Smooth muscle cell (in vitro differentiated cells): Measurements from ENCODE around the gene DTYMK. TPM values are rescaled to one million over a fixed set of nuclear protein-coding genes. Genes with fewer than 3 reads are reported as not detected.

ENCODE experiments used
- DNase-seq: peaks from one replicate; lab custom pipeline; 2025; ENCODE audit not compliant: unreplicated experiment; lab: John Stamatoyannopoulos, UW
- H2AFZ ChIP-seq: fragments of 200-600 bp; sonication (generic); 2 replicates; pipeline ENCODE4 v1.6.0; 2016; ENCODE audit warnings: antibody characterized with exemption, low read depth, mild to moderate bottlenecking
- H3F3A ChIP-seq: fragments of 200-600 bp; sonication (generic); 2 replicates; pipeline ENCODE4 v1.6.0; 2017; ENCODE audit warnings: antibody characterized with exemption, low read depth
- H3K27ac ChIP-seq: fragments of 200-600 bp; sonication (generic); 2 replicates; pipeline ENCODE4 v1.5.1; 2016; ENCODE audit warnings: low read depth, mild to moderate bottlenecking
- H3K27me3 ChIP-seq: fragments of 200-600 bp; sonication (generic); 2 replicates; pipeline ENCODE4 v1.6.1; 2016; ENCODE audit warnings: low read depth, mild to moderate bottlenecking
- H3K36me3 ChIP-seq: fragments of 200-600 bp; sonication (generic); 2 replicates; pipeline ENCODE4 v1.5.1; 2016; ENCODE audit warnings: low read depth
- H3K4me1 ChIP-seq: fragments of 200-600 bp; sonication (generic); 2 replicates; pipeline ENCODE4 v1.5.1; 2016; ENCODE audit warnings: low read depth
- H3K4me2 ChIP-seq: fragments of 200-600 bp; sonication (generic); 2 replicates; pipeline ENCODE4 v1.6.0; 2016; ENCODE audit warnings: mild to moderate bottlenecking
- H3K4me3 ChIP-seq: fragments of 200-600 bp; sonication (generic); 2 replicates; pipeline ENCODE4 v1.5.1; 2016; ENCODE audit warnings: mild to moderate bottlenecking
- H3K79me2 ChIP-seq: fragments of 200-600 bp; sonication (generic); 2 replicates; pipeline ENCODE4 v1.6.0; 2016; ENCODE audit warnings: low read depth, mild to moderate bottlenecking
- H3K9ac ChIP-seq: fragments of 200-600 bp; sonication (generic); 2 replicates; pipeline ENCODE4 v1.6.0; 2016; ENCODE audit warnings: low read depth
- H3K9me3 ChIP-seq: fragments of 200-600 bp; sonication (generic); replicated peaks from 2 replicates; pipeline ENCODE4 v1.5.1; 2016; ENCODE audit warnings: low read depth
- H4K20me1 ChIP-seq: fragments of 200-600 bp; sonication (generic); 2 replicates; pipeline ENCODE4 v1.6.0; 2016; ENCODE audit warnings: low read depth
- WGBS: methylation state at CpG from one replicate; pipeline ENCODE4 v1.1.7; 2016; ENCODE audit warnings: low lambda C conversion rate; 5-methylcytosine and 5-hydroxymethylcytosine counted together
- polyA plus RNA-seq: library from polyadenylated mRNA; unstranded; fragments of >200 nt; fragmentation: Nextera tagmentation; extraction: Ambion mirVana; gene quantifications from 2 replicates; pipeline ENCODE4 v1.2.1, GENCODE V29; 2016
- total RNA-seq: library from RNA; depleted of rRNA; stranded (reverse); fragments of >200 nt; gene quantifications from 2 replicates; pipeline ENCODE4 v1.2.3, GENCODE V29; 2014
- TF ChIP-seq, protein P1 (sequence below): fragments of 200-600 bp; sonication (generic); IDR thresholded peaks from 2 replicates; pipeline ENCODE4 v1.5.1; 2017; ENCODE audit warnings: borderline replicate concordance, mild to moderate bottlenecking, antibody characterized with exemption; ENCODE audit not compliant: insufficient read depth, poor library complexity, severe bottlenecking

Gene DTYMK
- total and polyA plus RNA-seq, 2 experiments from 2014 or later, result 22.2 to 65.8 TPM

DNA sequence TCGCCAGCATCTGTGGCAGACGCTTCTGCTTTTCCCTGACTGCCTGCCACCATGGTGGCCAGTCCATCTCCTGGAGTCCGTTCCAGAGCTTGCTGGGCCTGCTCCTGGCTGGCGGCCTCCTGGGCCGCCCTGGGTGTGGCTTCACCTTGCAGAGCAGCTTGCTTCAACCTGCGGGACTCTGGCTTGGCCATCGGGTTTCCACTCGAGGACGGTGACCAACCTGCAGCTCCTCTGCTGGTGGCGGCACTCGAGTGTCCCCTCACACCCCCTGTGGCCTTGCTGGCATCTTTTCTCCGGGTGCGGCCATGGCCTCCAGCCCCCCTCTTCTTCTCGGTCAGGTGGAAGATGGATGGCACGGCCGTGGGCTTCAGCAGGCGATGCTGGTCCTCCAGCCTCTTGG is 53.1 kb downstream of the DTYMK start:
- H3K4me2 ChIP-seq, result no peak overlapping the region
- H3K36me3 ChIP-seq, result no peaks in the 10 kb centered on the region
- no peak overlapping the region for H3K9ac ChIP-seq
- H2AFZ ChIP-seq, result no peak overlapping the region
- TF ChIP-seq, protein P1, sequence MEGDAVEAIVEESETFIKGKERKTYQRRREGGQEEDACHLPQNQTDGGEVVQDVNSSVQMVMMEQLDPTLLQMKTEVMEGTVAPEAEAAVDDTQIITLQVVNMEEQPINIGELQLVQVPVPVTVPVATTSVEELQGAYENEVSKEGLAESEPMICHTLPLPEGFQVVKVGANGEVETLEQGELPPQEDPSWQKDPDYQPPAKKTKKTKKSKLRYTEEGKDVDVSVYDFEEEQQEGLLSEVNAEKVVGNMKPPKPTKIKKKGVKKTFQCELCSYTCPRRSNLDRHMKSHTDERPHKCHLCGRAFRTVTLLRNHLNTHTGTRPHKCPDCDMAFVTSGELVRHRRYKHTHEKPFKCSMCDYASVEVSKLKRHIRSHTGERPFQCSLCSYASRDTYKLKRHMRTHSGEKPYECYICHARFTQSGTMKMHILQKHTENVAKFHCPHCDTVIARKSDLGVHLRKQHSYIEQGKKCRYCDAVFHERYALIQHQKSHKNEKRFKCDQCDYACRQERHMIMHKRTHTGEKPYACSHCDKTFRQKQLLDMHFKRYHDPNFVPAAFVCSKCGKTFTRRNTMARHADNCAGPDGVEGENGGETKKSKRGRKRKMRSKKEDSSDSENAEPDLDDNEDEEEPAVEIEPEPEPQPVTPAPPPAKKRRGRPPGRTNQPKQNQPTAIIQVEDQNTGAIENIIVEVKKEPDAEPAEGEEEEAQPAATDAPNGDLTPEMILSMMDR, result no peak
- H3K4me3 ChIP-seq, result no peak overlapping the region
- no peaks in the 10 kb centered on the region for H3K9me3 ChIP-seq
- H3F3A ChIP-seq, result peaks cover 4% of the 10 kb centered on the region
- peaks cover 11% of the 10 kb centered on the region for H3K4me1 ChIP-seq
- no peak overlapping the region for H3K27ac ChIP-seq
- H4K20me1 ChIP-seq, result peaks cover 65% of the 10 kb centered on the region
- peaks cover 84% of the 10 kb centered on the region for H3K79me2 ChIP-seq
- 95% methylated on average over 17 of the region's 17 CpGs for WGBS
- DNase-seq, result no peak
- H3K27me3 ChIP-seq, result no peaks in the 10 kb centered on the region

DNA sequence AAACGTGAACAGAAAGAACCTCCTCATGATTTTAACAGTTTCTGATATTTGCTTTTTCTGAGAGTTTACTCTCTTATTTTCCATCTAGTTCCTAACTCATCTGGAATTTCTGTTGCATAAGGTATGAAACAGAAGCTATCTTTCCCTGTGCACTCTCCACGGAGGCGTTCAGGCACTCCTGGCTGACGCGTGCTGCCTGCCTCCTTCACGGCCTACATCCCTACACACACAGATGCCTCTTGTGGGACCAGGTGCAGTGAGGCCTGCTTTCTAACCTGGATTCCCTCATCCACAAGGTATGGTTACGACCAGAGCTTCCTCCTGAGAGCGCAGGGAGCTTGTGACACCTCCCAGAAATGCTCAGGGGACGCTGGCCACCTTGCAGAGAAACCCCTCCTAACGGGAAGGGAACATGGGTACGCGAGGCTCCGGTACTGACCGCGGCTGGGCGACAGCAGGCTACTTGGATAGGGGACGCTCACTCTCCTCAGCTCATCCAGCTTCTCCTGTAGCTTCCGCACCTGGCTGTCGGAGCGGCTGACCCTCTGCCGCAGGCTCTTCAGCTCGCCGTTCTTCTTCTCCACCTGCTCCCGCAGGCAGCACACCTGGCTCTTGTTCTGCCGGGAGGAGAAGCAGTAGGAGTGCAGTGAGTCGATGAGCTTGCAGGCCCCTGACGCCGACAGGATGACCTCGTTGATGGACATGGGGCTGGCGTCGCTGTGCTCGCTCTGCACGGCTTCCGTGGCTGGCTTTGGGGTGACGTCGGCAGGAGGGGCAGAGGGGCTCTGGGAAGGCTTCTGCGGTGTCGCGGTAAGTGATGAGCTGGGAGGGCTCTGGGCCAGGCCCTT is 53.9 kb downstream of the DTYMK start:
- Histone ChIP-seq H3K79me2 (peaks cover 84% of the 10 kb centered on the region), H3K4me2 (no peak overlapping the region), H3K27me3 (no peaks in the 10 kb centered on the region), H3K9ac (no peak overlapping the region), H3F3A (peaks cover 4% of the 10 kb centered on the region), H3K36me3 (no peaks in the 10 kb centered on the region), H3K9me3 (no peaks in the 10 kb centered on the region), H3K4me3 (no peak overlapping the region), H3K4me1 (peaks cover 7% of the 10 kb centered on the region), H3K27ac (no peak overlapping the region), H4K20me1 (peaks cover 67% of the 10 kb centered on the region), H2AFZ (no peak overlapping the region)
- WGBS, result 96% methylated on average over 39 of the region's 39 CpGs
- TF ChIP-seq, protein P1, result no peak
- DNase-seq, result no peak

DNA sequence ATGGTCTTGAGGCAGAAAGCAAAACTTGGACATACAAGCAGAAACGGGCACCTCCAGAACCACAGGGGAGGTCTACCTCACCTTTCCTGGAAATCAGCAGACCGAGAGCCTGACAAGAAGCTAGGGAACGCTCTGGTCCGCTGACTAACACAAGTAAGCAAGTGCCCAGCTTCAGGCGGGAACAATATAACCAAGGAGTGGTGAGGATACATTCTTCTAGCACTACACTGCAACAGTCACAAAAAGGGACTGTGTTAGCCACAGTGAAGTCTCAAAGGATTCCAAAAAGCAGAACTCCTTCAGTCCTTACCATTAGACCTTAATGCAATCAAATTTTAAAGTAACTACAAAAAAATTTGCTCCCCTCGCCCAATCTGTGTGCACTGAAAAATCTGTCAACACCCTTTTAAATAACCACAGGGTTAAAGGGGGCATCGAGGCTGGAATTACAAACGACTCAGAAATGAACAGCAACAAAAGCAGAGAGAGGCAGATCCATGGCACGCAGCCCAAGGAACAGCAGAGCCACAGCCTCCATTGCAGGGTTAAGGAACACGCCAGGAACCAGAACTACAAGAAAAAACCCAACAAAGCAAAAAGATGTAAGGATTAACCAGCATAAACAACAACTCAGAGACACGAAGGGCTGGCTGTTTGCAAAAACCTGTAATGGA is 56.7 kb downstream of the DTYMK start:
- no peak for DNase-seq
- H3K4me1 ChIP-seq, result no peaks in the 10 kb centered on the region
- TF ChIP-seq, protein P1, result no peak
- peaks cover 87% of the 10 kb centered on the region for H3K79me2 ChIP-seq
- H3K4me2 ChIP-seq, result no peak overlapping the region
- H3K9ac ChIP-seq, result no peak overlapping the region
- no peaks in the 10 kb centered on the region for H3K36me3 ChIP-seq
- no peaks in the 10 kb centered on the region for H3F3A ChIP-seq
- H3K4me3 ChIP-seq, result no peak overlapping the region
- no peak overlapping the region for H3K27ac ChIP-seq
- 86% methylated on average over 11 of the region's 11 CpGs for WGBS
- no peaks in the 10 kb centered on the region for H3K9me3 ChIP-seq
- H2AFZ ChIP-seq, result no peak overlapping the region
- H3K27me3 ChIP-seq, result no peaks in the 10 kb centered on the region
- peaks cover 80% of the 10 kb centered on the region for H4K20me1 ChIP-seq
